Hematopoietic multipotent progenitor cell treated with erythropoietin and hydrocortisone succinate and interleukin-3 and kit ligand, for 6 days (in vitro differentiated cells): ENCODE measurements around the gene FMN2.

Experiments
- DNase-seq: peaks from one replicate; pipeline ENCODE4 v3.0.0-alpha.2; 2015

FMN2 gene

GRCh38 chr1:240099329-240099728, 7.6 kb downstream of the FMN2 start:
- DNase-seq, result no peak

- no peak for DNase-seq
Observed at GRCh38 chr1:240099748-240100147, 8.1 kb downstream of the FMN2 start.

GRCh38 chr1:240100371-240100934, 8.8 kb downstream of the FMN2 start:
- no peak for DNase-seq

GRCh38 chr1:240101306-240101705, 9.6 kb downstream of the FMN2 start:
- no peak for DNase-seq

GRCh38 chr1:240101737-240102136, 10.1 kb downstream of the FMN2 start:
- no peak for DNase-seq

GRCh38 chr1:240104672-240105071, 13.0 kb downstream of the FMN2 start:
- no peak for DNase-seq

- DNase-seq, result no peak
Observed at GRCh38 chr1:240107058-240107684, 15.5 kb downstream of the FMN2 start.

- DNase-seq, result no peak
Observed at GRCh38 chr1:240109130-240109529, 17.4 kb downstream of the FMN2 start.

GRCh38 chr1:240109920-240110636, 18.4 kb downstream of the FMN2 start:
- no peak for DNase-seq

GRCh38 chr1:240111558-240111957, 19.9 kb downstream of the FMN2 start:
- no peak for DNase-seq

GRCh38 chr1:240114222-240114621, 22.5 kb downstream of the FMN2 start:
- DNase-seq, result no peak

- DNase-seq, result no peak
Observed at GRCh38 chr1:240115831-240116230, 24.1 kb downstream of the FMN2 start.

- DNase-seq, result no peak
Observed at GRCh38 chr1:240116831-240117769, 25.4 kb downstream of the FMN2 start.

- no peak for DNase-seq
Observed at GRCh38 chr1:240117930-240118329, 26.2 kb downstream of the FMN2 start.

GRCh38 chr1:240122639-240123613, 31.2 kb downstream of the FMN2 start:
- no peak for DNase-seq

- DNase-seq, result no peak
Observed at GRCh38 chr1:240126821-240127220, 35.1 kb downstream of the FMN2 start.

GRCh38 chr1:240128366-240128765, 36.7 kb downstream of the FMN2 start:
- DNase-seq, result no peak

- DNase-seq, result no peak
Observed at GRCh38 chr1:240134113-240134512, 42.4 kb downstream of the FMN2 start.

- no peak for DNase-seq
Observed at GRCh38 chr1:240134596-240134995, 42.9 kb downstream of the FMN2 start.

GRCh38 chr1:240136402-240136801, 44.7 kb downstream of the FMN2 start:
- no peak for DNase-seq

GRCh38 chr1:240138867-240139266, 47.2 kb downstream of the FMN2 start:
- no peak for DNase-seq

GRCh38 chr1:240139511-240139910, 47.8 kb downstream of the FMN2 start:
- DNase-seq, result no peak
